ENCODE measurements around the gene PPP1R16B.

DNA sequence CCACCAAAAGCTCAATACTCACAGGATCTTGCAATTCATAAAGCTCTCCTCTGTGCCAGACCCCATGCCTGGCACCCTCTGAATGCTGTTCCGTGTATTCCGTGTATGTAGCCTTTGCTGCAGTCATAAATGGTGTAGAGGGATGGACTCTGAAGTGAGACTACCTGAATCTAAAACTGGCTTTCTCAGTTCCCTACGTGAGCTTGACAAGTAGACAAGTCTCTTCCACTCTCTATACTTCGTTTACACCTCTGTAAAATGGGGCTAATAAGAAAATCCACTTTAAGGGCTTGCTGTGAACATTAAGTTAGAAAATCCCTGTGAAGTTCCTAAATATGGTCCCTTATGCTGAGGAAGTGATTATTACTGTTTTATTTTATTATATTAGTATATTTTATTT, 31.5 kb downstream of the PPP1R16B start:
- no peak for TF ChIP-seq SP1 (IDR thresholded peaks at IDR 0.05)
- no peak for TF ChIP-seq TARDBP (IDR thresholded peaks at IDR 0.05)
- TF ChIP-seq FOXM1 (IDR thresholded peaks at IDR 0.05; ENCODE audit: borderline replicate concordance) = no peak
- no peak for TF ChIP-seq L3MBTL2 (conservative IDR thresholded peaks at IDR 0.05)
- no peak for TF ChIP-seq SUZ12 (IDR thresholded peaks at IDR 0.05)
- TF ChIP-seq NFRKB (IDR thresholded peaks at IDR 0.05) = no peak
- no peak for TF ChIP-seq FOXK2 (IDR thresholded peaks at IDR 0.05)
- TF ChIP-seq LEF1 (IDR thresholded peaks at IDR 0.05; ENCODE audit: borderline replicate concordance) = no peak
- TF ChIP-seq, protein P1, sequence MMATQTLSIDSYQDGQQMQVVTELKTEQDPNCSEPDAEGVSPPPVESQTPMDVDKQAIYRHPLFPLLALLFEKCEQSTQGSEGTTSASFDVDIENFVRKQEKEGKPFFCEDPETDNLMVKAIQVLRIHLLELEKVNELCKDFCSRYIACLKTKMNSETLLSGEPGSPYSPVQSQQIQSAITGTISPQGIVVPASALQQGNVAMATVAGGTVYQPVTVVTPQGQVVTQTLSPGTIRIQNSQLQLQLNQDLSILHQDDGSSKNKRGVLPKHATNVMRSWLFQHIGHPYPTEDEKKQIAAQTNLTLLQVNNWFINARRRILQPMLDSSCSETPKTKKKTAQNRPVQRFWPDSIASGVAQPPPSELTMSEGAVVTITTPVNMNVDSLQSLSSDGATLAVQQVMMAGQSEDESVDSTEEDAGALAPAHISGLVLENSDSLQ (IDR thresholded peaks at IDR 0.05) = no peak
- no peak for TF ChIP-seq ARNT (IDR thresholded peaks at IDR 0.05)
- no peak for TF ChIP-seq HDGF (IDR thresholded peaks at IDR 0.05; ENCODE audit: borderline replicate concordance)
